Stimulated activated CD4-positive, alpha-beta T cell treated with anti-CD3 and anti-CD28 coated beads, Interleukin-1b, Interleukin-23, amount 100 ng/mL, for 48 hours (primary cell): ENCODE results near the gene ZSWIM8.
A peak's percentile ranks its signal among the peaks of the same experiment; 100 is the strongest.
"Not testable (repeated sequence)": the region's sequence is repeated elsewhere in the genome, so short reads cannot be mapped to it uniquely, and the experiment has no call there.

ENCODE experiments used
- DNase-seq: peaks from one replicate; pipeline ENCODE4 v3.0.0-alpha.2; 2020

The ZSWIM8 gene

DNA sequence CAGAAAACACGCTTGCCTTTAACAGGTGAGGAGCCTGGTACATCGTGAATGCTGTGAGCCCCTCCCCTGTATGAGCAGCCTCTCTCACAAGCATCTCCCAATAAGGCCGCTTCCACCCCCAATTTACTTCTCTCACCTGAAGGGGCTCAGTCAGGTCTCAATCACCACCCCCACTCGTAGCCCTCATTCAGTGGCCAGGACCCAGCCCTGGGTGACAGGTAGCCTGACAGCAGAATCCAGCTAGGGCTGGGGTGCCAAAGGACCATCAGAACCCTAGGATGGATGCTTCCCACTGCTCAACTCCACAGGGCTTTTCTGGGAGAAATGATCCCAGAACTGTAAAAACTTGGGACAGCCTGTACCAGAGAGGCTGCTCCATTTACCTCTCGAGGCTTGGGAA is 32.4 kb downstream of the ZSWIM8 start:
- DNase-seq, result no peak

- DNase-seq, result no peak
These were observed 33.0 kb downstream of the ZSWIM8 start for GRCh38 chr10:73818402-73818801.

GRCh38 chr10:73819081-73819480 is 33.7 kb downstream of the ZSWIM8 start:
- DNase-seq, result no peak

DNA sequence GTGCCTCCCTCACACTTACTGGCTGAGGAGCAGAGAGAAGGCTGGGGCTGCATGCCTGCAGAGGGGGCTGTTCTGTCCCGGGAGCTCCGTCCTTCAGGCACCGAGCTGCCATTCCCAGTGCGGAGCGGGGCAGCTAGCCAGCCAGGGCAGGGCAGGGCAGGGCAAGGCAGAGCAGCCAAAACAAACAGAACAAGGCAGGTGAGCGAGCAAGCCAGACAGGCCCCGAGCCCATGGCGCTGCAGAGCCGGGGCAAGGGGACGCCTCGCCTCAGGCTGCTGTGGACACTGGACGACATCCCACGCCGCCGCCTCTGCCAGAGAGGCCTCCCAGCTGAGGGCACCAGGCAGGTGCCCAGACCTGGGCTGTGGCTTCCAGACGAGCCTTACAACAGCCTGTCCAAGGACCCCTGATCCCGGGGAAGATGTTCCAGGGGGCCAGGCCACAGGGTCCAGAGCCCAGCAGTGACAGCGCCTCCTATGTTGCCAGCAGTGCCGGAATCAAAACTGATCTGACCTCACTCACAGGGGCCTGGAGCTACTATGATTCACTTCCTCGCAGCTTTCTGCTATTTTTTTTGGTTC is 34.2 kb downstream of the ZSWIM8 start:
- DNase-seq, result no peak

DNA sequence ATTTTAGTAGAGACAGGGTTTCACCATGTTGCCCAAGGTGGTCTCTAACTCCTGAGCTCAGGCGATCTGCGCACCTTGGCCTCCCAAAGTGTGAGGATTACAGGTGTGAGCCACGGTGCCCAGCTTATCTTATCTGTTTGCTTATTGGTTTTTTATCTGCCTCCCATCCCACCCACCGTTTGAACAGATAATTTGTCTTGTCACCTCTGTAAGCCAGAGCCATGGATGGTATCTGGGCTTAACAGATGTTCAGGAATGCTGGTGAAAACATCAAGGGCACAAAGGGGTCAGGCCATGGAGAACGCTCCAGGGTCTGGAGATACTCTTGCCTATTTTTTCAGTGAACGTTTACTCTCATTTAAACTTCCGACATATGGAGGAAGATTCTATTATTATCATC is 38.0 kb downstream of the ZSWIM8 start:
- no peak for DNase-seq

GRCh38 chr10:73824146-73824725 is 38.8 kb downstream of the ZSWIM8 start:
- no peak for DNase-seq

DNA sequence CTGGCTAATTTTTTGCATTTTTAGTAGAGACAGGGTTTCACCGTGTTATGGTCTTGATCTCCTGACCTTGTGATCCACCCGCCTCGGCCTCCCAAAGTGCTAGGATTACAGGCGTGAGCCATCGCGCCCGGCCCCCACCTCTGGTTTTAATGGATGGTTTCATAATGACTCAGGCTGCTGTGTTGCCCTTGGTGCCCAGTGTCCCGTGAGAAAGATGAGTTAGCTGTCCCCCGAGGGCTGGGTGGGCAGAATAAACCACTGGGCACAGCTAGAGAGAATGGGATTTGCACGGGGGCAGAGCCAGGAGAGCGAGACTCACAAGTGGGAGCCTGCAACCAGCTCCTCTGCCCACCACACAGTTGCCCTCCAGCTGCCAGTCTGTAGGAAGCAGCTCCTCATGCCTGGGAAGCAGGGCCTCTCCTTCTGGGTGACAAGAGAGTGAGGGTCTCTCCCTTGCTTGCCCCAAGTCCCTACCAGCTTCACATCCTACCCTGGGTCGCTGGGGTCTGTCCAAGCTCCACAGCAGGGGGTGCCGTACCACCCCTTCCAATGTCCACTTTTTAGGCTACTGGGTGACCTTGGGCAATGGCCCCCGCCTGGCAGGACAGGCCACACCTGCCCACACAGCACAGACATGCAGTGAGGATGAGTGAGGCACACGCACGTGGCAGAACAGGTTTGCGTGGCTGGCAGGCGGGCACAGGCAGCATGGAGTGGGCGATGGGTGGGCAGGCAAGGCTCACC is 42.1 kb downstream of the ZSWIM8 start:
- no peak for DNase-seq

GRCh38 chr10:73828161-73828560 is 42.8 kb downstream of the ZSWIM8 start:
- DNase-seq, result no peak

DNA sequence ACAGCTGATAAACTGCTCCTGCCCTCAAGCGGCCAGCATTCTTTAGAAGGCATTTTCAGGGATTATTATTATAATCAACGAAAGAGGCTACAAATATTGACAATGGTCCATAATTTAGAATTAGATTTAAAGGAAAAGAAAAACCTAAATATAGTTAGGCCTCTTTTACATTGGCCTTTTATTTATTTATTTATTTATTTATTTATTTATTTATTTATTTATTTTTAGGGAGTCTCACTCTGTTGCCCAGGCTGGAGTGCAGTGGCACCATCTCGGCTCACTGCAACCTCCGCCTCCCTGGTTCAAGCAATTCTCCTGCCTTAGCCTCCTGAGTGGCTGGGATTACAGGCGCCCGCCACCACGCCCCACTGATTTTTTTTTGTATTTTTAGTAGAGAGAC is 43.7 kb downstream of the ZSWIM8 start:
- DNase-seq, result not testable (repeated sequence)

- no peak for DNase-seq
These were observed 51.1 kb downstream of the ZSWIM8 start for GRCh38 chr10:73836427-73836980.

DNA sequence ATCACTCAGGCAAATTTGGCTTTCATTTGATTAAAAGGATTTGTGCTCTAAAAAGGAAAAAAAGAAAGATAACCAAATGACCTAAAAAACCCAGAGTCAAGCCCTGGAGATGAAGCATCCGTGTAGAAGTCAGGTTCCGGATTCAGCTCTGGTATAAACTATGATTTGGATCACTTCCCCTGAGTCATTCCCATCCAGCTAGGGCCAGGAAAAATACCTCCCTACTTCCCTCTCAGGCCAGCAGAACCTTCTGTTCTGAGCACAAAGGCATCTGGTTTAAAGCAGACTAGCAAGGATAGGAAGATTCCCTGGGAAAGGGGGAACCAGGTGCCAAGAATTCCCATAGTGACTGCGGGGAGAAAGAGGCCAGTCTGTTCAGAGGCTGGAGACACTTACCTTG is 51.7 kb downstream of the ZSWIM8 start:
- no peak for DNase-seq

DNA sequence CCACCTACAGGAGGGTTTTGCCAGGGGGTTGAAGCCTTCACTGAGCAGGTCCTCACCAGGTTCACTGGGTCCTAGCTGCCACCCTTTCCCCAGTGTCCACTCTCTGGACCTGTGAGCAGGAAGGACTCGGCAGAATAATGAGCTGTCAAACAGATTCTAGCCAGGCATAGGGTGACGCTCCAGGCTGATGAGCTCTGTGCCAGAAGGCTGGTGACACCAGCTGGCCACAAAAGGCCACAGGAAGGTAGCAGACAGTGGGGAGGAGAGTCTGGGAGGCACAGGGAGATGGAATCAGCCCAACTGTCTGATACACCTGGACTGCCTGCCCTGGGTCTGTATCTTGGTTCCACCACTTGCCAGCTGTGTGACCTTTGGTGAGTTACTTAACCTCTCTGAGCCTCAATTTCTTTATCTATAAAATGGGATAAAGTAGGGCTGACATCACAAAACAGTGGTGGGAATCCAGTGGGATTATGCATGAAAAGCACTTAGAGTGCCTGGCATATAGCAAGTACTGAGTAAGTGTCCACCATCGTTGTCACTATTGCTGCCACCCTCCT is 52.7 kb downstream of the ZSWIM8 start:
- DNase-seq, result no peak

DNA sequence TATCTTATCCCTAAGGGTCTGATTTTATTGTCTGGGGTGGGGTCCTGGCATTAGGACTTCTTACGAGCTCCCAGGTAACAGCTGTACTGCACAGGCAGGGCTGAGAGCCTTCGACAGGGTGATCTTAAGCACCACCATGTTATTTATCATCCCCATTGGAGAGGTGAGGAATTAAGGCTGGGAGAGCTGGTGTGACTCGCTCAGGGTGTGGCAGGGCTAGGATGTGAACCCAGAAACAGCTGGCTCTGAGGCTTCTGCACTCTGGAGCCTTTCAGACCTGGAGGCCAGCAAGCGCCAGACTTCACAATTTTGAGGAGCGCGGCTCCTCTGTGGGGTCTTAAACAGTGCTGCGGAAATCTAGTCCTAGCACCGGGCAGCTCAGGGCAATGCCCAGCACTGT is 53.4 kb downstream of the ZSWIM8 start:
- DNase-seq, result no peak

DNA sequence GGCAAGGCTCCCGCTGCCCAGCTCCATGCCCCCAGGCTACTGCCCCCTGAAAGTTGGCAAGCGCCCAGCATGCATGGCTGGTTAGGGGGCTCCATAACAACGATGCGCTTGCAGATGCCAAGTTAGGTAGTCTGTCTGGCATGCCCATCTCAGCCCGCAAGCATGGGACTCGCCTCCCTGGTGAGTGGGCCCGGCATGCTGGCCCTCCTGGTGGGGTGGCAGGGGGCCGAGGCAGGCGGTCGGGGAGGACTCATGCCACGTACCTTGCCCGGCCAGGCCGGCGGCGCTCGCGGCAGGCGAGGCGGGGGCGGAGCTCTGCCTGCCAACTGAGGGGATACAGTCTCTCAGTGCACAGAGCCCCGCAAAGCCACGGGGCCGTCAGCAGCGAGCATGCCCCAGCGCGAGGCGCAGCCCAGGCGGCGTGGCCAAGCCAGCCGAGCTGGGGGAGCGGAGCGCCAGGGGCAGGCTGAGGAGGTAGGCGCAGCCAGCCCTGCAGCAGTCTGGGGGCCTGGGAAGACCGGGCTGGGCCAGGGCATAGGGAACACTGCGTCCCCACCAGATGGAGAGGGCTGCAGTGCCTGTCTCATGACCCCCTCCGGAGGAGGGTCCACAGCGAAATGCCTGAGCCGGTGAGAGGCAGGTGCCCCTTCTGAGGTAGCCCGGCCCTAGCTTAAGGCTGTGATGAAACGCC is 54.0 kb downstream of the ZSWIM8 start:
- DNase-seq, result no peak

DNA sequence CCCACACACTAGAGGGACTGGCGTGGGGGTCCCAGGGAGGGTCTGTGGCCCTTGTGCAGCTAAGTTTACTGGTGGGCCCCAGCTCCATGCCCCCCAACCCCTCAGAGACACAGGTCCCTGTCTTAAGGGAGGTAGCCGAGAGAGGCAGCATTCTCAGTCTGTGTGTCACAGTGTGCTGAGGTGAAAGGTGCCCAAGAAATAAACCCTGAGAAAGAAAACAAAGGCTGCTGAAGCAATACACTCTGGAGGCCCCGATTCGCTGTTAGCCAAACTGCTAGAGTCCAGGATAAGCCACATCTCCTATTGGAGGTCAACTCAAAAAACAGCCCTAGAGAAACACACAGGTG is 54.6 kb downstream of the ZSWIM8 start:
- no peak for DNase-seq

- no peak for DNase-seq
These were observed 55.1 kb downstream of the ZSWIM8 start for GRCh38 chr10:73840403-73841060.

- no peak for DNase-seq
These were observed 55.6 kb downstream of the ZSWIM8 start for GRCh38 chr10:73841061-73841421.

GRCh38 chr10:73841526-73842285 is 56.3 kb downstream of the ZSWIM8 start:
- no peak for DNase-seq

- no peak for DNase-seq
These were observed 56.9 kb downstream of the ZSWIM8 start for GRCh38 chr10:73842349-73842748.

DNA sequence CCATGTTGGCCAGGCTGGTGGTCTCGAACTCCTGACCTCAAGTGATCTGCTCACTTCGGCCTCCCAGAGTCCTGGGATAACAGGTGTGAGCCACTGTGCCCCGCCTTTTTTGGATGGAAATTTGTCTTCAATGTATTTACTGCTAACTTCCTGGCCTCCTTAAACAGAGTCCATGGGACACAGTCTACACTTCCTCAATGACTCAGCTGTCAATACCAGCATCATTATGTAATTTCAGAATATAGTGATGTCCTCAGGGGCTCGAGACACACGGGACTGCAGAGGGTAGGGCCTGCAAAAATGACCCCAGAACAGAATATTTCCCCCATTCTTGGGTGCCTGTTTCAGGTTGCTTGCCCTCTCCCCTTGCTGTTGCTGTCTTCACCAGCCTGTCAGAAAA is 57.9 kb downstream of the ZSWIM8 start:
- no peak for DNase-seq

GRCh38 chr10:73847031-73847430 is 61.6 kb downstream of the ZSWIM8 start:
- no peak for DNase-seq

DNA sequence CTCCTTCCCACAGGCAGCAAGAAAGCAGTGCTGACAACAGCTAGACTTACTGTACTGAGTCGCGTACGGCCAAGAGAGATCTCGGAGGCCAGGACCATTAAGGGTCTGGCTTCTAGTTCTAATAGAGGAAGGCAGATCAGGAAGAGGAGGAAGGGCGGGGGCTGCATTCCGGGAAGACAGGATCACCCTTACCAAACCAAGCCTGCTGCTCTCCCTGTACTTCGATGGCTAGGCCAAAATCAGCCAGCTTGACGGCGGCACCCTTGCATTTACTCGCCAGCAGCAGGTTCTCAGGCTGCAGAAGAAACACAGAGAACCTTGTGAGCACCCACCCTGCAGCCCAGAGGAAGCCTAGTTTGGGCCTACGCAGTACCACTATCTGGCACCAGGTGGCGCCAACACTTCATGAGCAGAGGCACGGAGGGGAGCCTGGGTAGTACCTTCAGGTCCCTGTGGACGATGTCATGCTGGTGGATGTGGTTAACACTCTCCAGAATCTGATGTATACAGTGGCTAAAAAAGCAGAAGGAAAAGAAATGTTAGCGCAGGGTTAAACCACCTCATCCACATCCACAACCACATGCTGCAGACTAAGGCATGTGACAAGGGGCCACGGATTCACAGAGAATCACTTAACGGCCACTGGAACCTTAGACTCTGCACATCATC is 63.5 kb downstream of the ZSWIM8 start:
- DNase-seq, result peak; percentile 90
